ENCODE data around the gene LYPLA2.
A peak's percentile ranks its signal among the peaks of the same experiment; 100 is the strongest.

Gene LYPLA2

DNA sequence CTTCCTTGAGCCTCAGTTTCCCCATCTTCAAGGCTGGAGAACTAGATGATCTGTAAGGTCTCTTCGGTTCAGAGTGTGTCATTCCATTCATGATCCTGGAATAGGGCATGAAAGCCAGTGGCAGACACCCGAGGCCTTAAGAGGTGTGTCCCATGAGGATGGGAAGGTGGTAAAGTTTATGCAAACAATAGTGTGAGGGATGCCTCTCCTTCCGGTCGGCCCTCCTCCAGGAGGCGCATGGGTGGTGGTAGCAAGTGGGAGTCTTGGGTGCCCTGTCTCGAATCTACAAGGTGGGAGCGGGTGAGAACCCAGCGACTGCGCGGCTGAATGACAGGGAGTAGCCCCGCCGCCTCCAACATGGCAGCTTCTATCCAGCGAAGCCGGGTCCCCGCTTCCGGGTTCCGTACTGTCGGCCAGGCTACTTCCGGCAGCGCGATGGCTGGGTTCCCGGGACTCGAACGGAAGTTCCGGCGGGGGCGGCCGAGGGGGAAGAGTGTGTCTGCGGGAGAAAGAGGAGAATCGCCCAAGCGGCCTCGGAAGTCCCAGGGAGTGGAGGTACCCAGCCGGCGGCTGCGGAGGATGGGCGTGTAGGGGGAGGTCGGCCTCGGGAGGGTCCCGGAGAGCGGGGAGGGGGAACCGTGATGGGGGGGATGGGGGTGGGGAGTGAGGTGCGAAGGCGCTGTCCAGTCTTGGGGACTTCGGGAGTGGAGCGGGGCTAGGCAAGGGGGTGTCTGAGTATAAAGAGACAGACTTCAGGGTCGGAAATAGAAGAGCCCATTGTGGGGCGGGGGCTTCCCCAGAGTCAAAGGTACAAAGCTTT, at the start of gene LYPLA2:
Gene LYPLA2 (plus strand): TSS at position 450 of the 820 bp plus-strand sequence. CDS start 1,538 bp downstream, outside the sequence.
- DNase-seq (ENCODE audit: low read depth): peak; percentile 77

DNA sequence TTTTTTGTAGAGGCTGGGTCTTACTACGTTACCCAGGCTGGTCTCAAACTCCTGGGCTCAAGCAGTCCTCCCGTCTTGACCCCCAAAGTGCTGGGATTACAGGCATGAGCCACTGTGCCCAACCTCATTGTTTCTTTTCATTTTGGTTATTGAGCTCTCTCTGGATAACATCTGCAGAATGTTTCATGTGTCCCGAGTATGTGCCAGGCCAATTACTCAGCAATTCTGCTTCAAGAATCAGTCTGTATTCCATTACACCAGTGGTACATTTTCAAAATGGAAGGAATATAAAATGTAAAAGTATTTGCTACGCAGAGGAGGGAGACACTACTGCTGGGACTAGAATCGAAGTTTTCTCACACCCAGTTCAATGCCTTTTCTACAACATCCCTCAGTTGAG, 49.3 kb upstream of the LYPLA2 start:
- no peak for DNase-seq (ENCODE audit: low read depth)

DNA sequence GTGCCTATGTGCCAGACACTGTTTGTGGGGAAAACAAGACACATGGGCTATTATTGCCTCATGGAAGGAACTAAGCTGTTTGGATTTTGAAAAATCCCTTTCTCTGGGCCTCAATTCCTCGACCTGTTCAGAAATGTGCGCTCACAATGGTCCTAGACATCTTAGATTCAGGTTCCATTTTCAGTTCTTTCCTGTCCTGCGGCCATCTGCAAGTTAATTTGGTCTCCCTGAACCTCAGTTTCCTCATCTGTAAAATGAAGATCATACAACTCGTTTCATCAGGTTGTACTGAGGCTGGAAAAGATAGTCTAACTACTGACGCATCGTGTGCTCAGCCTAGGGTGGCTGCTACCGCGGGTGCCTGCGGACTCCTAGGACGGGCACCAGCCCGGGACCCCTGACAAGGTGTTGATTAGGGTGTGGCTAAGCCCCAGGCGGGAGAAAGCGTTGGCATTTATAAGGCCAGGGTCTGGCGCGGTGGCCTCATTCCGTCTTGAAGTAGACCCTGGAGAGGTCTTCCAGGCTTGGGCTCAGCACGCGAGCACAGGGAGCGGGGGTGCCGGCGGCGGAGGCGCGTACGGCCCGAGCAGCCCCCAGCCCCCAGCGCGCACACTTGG, 48.2 kb upstream of the LYPLA2 start:
- no peak for DNase-seq (ENCODE audit: low read depth)

DNA sequence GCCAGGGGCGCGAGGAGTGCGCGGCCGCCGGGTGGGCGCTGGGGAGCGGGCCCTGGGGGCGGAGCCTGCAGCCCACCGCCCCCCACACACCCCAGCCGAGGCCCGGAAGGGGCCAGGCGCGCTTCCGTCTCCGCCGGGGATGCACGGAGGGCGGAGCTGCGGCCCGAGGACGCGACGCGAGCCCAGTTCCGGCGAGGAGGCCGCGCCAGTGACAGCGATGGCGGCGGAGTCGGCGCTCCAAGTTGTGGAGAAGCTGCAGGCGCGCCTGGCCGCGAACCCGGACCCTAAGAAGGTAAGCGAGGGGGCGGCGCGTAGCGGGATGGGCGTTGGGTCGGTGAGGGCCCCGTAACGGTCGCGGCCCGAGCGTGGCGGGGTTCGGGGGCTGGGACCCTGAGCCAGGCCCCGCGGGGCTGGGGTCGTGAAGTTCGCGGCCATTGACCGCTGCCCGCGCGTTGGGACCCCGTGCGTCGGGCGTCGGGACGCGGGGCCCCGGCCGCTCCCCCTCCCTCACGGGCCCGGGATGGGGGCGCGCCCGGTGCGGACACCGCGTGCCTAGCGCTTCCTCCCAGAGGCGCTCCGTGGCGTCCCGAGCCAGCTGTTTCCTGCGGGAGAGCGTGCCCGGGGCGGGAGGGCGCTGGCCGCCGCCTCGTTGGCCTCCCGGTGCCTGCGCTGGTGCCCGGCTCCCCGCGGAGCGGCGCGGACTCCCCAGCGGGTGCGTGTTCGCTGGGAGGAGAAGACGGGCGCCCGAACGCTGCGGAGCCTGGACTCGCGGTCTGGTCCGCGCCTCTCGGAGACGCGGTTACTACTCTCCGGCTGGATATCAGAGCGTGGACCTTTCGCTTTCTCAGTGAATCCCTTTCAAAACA, 47.4 kb upstream of the LYPLA2 start, which contains the start of gene ELOA:
Gene ELOA (plus strand): TSS at position 185 of the 866 bp plus-strand sequence. CDS start 33 bp downstream, at position 218.
- no peak for DNase-seq (ENCODE audit: low read depth)

DNA sequence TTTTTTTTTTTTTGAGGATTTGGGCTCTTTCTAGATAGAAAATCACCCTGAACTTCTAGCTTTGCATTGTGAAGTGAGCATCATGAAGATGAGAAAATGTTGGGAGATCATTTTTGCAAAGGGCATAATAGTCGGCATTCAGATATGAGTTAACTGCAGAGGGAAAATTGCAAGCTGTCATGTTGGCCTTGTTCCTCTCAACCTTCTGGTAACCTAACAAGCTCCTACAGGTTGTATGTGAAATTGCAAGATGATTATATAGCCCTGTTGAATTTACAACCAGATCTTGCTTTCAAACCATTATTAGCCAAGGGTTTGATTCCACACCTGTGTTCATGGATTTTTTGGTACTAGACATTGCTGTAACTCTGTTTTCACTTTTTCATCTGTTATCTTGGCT, 45.4 kb upstream of the LYPLA2 start:
- no peak for DNase-seq (ENCODE audit: low read depth)

DNA sequence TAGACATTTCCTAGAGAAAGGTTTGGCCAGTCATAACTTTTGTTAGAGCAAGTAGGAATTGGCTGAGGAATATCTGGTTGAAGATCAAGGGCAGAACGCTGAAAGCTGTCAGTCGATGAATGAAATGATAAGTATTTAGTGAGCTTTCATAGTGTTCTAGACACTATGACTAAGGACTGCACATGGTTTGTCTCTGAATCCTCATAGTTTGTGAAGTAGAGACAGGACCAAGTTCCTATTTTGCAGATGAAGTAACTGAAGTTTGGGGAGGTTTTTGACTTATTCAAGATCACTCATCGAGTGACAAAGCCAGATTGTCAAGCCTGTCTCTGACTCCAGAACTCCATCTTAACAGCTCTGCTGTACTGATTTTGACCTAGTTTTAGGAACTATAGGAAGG, 42.9 kb upstream of the LYPLA2 start:
- DNase-seq (ENCODE audit: low read depth): no peak

DNA sequence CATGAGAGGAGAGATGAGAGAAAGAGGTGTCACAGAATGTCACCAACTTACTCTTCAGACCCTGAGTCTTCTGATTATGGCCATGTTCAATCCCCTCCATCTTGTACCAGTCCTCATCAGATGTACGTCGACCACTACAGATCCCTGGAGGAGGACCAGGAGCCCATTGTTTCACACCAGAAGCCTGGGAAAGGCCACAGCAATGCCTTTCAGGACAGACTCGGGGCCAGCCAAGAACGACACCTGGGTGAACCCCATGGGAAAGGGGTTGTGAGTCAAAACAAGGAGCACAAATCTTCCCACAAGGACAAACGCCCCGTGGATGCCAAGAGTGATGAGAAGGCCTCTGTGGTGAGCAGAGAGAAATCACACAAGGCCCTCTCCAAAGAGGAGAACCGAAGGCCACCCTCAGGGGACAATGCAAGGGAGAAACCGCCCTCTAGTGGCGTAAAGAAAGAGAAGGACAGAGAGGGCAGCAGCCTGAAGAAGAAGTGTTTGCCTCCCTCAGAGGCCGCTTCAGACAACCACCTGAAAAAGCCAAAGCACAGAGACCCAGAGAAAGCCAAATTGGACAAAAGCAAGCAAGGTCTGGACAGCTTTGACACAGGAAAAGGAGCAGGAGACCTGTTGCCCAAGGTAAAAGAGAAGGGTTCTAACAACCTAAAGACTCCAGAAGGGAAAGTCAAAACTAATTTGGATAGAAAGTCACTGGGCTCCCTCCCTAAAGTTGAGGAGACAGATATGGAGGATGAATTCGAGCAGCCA, 39.7 kb upstream of the LYPLA2 start:
- DNase-seq (ENCODE audit: low read depth): no peak

DNA sequence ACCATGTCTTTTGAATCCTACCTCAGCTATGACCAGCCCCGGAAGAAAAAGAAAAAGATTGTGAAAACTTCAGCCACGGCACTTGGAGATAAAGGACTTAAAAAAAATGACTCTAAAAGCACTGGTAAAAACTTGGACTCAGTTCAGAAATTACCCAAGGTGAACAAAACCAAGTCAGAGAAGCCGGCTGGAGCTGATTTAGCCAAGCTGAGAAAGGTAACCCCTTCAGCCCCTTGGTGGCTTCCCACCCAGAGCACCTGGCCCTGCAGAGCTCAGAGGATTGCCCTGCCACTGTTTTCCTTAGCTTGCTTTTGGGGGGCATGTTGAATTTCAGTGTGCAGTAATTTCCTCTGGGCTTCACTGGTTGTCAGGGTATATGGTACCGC, 39.1 kb upstream of the LYPLA2 start:
- DNase-seq (ENCODE audit: low read depth): no peak

DNA sequence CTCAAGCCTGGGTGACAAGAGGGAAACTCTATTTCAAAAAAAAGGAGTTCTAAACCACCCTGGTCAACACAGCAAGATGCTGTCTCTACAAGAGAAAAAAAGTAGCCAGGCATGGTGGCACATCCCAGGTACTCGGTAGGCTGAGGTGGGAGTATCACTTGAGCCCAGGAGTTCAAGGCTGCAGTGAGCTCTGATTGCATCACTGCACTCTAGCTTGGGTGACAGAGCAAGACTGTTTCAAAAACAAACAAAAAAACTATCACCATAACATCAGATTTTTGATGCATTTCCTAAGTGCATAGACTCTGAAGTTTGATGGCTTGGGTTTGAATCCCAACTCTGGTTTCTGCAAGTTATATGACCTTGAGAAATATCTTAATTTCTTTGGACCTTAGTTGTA, 38.0 kb upstream of the LYPLA2 start:
- no peak for DNase-seq (ENCODE audit: low read depth)

DNA sequence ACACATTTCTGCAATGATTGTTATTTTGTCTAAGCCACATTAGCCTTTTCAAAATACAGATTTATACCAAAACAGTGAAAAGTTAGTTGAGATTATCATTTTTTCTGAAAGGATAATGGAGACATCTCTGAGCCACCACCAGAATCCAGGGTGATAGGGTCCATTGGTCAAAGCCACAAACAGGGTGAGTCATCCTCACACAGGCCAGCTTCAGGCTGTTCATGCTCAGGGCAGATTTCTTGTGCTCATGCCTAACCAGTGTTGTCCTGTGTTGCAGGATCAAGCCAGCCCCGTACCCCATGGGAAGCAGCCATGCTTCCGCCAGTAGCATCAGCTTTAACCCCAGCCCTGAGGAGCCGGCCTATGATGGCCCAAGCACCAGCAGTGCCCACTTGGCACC, 34.3 kb upstream of the LYPLA2 start:
- DNase-seq (ENCODE audit: low read depth): no peak

DNA sequence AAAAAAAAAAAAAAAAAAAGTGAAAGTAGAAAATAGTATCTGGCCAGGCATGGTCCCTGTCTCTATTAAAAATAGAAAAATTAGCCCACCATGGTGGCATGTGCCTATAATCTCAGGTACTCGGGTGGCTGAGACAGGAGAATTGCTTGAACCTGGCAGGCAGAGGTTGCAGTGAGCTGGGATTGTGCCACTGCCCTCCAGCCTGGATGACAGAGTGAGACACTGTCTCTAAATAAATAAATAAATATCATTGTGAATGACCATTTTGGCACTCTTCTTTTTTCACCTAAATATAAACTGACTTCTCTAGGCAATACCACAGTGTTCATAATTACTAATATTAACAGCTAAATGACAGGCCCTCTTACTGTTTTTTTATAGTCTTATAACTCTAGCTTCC, 33.1 kb upstream of the LYPLA2 start:
- DNase-seq (ENCODE audit: low read depth): no peak

DNA sequence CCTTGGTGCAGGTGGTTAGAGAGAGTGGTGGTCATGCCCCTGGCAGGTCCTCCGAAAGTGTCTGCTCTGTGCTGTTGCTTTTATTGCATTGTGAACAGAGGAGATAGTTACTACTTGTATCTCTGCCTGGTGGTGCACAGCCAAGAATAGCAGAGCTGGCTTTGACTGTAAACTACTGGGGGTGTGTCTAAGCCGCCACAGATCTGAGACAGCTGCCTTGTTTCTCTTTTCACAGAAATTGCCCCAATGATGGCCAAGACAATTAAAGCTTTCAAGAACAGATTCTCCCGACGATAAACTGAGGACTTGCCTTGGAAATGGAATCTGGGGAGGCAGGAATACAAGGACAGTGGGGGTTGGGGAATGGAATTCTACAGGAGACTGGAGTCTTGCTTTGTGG, 31.7 kb upstream of the LYPLA2 start:
- DNase-seq (ENCODE audit: low read depth): no peak

DNA sequence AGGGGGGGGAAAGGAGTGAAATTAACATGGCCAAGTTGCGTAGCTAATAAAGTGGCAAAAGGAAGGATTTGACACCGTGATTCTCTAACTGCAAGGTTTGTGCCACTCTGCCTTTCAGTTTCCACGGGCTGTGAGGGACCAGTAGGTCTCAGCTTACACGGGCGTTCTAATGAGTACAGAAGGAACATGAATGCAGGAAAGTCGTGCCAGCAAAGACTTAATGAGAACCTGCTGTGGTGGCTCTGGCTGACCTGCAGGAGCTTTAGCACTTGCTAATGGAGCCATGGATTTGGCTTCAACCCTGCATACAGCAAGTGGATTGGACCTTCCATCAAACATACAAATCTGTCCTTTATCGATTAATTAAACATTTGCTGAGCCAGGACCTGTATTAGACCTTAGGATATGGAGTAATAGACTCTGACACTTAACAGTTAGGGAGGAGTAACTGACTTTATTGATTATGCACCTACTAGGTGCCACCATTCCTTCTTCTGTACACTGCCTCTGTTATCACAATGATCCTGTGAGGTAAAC, 27.8 kb upstream of the LYPLA2 start:
- peak; percentile 59 for DNase-seq (ENCODE audit: low read depth)

DNA sequence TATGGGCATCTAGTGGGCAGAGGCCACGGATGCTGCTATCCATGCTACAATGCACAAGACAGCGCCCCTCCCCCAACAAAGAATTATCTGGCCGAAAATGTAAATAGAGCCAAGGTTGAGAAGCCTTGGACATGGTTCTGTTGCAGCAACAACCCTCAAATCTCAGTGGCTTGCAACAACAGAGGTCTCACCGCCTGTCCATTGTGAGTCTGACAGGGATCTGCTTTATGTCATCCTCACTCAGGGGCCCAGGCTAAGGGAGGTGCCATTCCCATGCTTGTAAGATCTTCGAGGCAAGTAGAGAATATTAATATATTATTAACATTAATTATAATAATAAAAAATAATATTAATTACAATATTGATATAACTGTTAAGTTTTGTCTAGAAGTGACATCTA, 22.2 kb upstream of the LYPLA2 start:
- DNase-seq (ENCODE audit: low read depth): no peak

DNA sequence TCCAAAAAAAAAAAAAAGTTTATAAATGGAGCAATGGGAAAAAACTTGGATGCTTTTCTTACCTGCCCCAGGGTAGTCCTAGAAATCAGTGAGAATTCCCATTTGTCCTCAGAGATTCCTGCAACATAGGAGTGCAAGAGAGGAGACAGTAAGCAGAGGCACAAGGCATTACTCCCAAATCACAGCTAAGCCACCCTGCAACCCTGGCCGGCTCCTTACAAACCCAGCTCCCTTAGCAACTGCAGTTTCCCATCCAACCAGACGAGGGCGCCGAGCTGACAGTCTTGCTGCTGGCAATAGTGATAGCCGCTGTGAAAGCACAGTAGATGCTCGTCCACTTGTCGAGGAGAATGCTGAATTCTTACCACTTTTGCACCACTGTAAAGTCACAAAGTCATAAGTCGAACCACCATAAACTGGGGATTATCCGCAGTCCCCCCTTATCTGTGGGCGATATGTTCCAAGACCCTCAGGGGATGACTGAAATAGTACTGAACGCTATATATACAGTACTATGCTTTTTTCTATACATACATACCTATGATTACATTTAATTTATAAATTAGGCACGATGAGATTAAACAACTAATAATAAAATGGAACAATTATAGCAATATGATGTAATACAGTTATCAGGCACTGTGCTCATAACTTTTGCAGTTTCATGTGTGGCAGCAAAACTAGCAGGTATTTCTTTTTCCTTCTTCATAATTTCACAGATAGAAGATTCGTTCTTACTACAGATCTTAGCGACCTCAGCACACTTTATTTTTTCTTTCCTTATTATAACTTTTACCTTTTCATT, 18.7 kb upstream of the LYPLA2 start:
- DNase-seq (ENCODE audit: low read depth): peak; percentile 75

DNA sequence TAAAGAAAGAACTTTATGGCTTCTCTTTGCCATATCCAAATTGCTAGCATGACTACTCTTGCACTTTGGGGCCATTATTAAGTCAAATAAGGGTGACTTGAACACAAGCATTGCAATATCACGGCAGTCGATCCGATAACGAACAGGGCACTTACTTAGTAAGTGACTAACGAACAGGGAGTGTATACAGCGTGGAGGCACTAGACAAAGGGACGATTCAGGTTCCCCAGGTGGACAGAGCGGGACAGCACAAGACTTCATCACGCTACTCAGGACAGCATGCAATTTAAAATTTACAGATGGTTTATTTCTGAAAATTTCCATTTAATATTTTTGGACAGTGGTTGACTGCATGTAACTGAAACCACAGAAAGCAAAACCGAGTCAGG, 18.1 kb upstream of the LYPLA2 start:
- DNase-seq (ENCODE audit: low read depth): no peak

DNA sequence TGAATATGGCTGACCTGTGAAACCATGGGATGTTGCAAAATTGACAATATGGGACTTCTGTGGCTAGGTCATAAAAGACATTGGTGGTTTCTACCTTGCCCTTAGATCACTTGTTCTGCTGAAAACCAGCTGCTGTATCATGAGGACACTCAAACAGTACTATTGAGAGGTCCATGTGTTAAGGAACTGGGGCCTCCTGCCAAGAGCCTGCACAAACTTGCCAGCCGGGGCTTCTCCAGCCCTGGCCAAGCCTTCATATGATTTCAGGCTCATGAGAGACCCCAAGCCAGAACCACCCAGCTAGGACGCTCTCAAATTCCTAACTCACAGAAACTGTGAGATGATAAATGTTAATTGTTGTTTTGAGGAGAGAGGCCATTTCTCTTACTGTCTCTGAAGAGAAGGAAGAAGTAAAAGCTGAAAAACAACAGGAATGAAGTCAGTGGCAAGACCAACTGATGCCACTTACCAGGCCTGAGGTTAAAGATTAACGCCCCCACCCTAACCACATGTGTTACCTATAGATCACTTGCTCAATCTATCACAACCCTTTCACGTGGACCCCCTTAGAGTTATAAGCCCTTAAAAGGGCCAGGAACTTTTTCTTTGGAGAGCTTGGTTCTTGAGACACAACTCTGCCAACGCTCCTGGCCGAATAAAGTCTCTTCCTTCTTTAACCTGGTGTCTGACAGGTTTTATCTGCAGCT, 16.6 kb upstream of the LYPLA2 start:
- DNase-seq (ENCODE audit: low read depth): no peak

DNA sequence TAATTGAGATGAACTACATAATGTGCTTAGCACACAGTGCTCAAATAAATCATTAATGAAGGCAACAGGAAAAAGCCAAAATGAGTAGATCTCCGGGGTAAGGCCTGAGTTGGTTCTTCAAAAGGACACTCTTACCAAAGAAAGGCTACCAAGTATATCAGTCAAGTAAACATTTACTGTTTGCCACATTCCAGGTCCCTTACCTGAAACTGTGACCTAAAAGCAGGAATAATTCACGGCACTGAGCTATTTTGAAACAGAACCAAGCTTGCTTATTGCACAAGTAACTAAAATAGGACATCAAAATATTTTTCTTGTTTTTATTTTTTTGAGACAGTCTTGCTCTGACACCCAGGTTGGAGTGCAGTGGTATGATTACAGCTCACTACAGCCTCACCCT, 14.7 kb upstream of the LYPLA2 start:
- DNase-seq (ENCODE audit: low read depth): no peak

DNA sequence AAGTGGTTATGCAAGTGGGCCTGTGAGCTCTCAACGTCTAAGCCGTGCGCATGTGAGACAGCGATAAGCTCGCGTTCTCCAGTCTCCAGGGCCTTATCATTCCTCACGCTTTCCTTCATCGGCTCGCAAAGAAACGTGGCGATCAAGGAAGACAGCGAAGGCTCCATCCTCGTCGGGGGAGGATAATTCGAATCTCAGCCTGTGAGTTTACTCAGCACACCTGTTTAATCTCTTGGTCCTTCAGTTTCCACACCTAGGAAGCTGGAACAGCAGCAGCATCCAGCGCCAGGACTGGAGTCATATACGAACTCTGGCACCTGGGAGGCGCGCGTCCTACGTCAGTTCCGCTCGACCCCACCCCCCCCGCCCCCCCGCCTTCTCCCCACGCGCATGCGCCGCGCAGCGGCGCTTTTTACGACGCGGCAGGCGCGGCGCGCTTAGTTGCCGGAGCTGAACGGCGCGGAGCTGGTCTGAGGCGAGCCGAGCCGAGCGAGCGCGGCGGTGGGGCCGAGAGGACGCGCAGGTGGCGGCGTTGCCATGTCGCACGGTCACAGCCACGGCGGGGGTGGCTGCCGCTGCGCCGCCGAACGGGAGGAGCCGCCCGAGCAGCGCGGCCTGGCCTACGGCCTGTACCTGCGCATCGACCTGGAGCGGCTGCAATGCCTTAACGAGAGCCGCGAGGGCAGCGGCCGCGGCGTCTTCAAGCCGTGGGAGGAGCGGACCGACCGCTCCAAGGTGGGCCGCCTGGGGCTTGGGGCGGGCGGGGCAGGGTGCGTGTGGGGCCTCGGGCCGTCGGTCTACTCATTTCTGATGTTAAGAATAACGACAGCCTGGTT, 12.7 kb upstream of the LYPLA2 start, which contains the start of gene PITHD1:
Gene PITHD1 (plus strand): TSS at position 440 of the 836 bp plus-strand sequence. CDS start 98 bp downstream, at position 538.
- DNase-seq (ENCODE audit: low read depth): peak; percentile 62
